ENCODE data around the gene S100A2.

S100A2 gene

GRCh38 chr1:153544453-153545066 lies 21.1 kb downstream of the S100A2 start:
- H3K27me3 ChIP-seq (ENCODE audit: insufficient read depth, low read length, poor library complexity, severe bottlenecking): no peaks in the 10 kb centered on the region
- peaks cover 91% of the 10 kb centered on the region for H3K4me1 ChIP-seq (ENCODE audit: insufficient read depth, low read length, poor library complexity, severe bottlenecking)
- H3K4me2 ChIP-seq (ENCODE audit: low read depth, low read length, poor library complexity, severe bottlenecking): peak overlapping the region; percentile 98
- H3K9me3 ChIP-seq (ENCODE audit: insufficient read depth, low read depth, low read length): no peaks in the 10 kb centered on the region
- H3K36me3 ChIP-seq (ENCODE audit: insufficient read depth, low read length): peaks cover 13% of the 10 kb centered on the region; the same call in 1 of the 2 replicates
- H3F3A ChIP-seq (ENCODE audit: low read depth): peaks cover 18% of the 10 kb centered on the region
- peaks cover 32% of the 10 kb centered on the region for H3K79me2 ChIP-seq (ENCODE audit: insufficient read depth, low read length)
- peaks cover 25% of the 10 kb centered on the region for H4K20me1 ChIP-seq (ENCODE audit: insufficient read depth, low read length, poor library complexity, severe bottlenecking)
- H2AFZ ChIP-seq (ENCODE audit: low read length): no peak overlapping the region
- H3K4me3 ChIP-seq (ENCODE audit: low read length, poor library complexity, severe bottlenecking): peak overlapping the region; percentile 89
- TF ChIP-seq EZH2phosphoT487 (IDR thresholded peaks at IDR 0.05; ENCODE audit: borderline replicate concordance): no peak
- no peak for TF ChIP-seq CTCF (conservative IDR thresholded peaks at IDR 0.05; ENCODE audit: low read length)
- H3K9me2 ChIP-seq (replicated peaks; ENCODE audit: low read depth, low read length): no peaks in the 10 kb centered on the region
- H3K9ac ChIP-seq (ENCODE audit: low read depth, low read length, poor library complexity, severe bottlenecking): peak overlapping the region; percentile 95

- peaks cover 18% of the 10 kb centered on the region for H3F3A ChIP-seq (ENCODE audit: low read depth)
- peaks cover 25% of the 10 kb centered on the region for H4K20me1 ChIP-seq (ENCODE audit: insufficient read depth, low read length, poor library complexity, severe bottlenecking)
- peak overlapping the region; percentile 89 for H3K4me3 ChIP-seq (ENCODE audit: low read length, poor library complexity, severe bottlenecking)
- peak overlapping the region; percentile 95 for H3K9ac ChIP-seq (ENCODE audit: low read depth, low read length, poor library complexity, severe bottlenecking)
- H2AFZ ChIP-seq (ENCODE audit: low read length): no peak overlapping the region
- H3K36me3 ChIP-seq (ENCODE audit: insufficient read depth, low read length): peaks cover 13% of the 10 kb centered on the region; the same call in 1 of the 2 replicates
- H3K27me3 ChIP-seq (ENCODE audit: insufficient read depth, low read length, poor library complexity, severe bottlenecking): no peaks in the 10 kb centered on the region
- H3K9me3 ChIP-seq (ENCODE audit: insufficient read depth, low read depth, low read length): no peaks in the 10 kb centered on the region
- peaks cover 32% of the 10 kb centered on the region for H3K79me2 ChIP-seq (ENCODE audit: insufficient read depth, low read length)
- H3K4me1 ChIP-seq (ENCODE audit: insufficient read depth, low read length, poor library complexity, severe bottlenecking): peaks cover 84% of the 10 kb centered on the region
- no peak for TF ChIP-seq EZH2phosphoT487 (IDR thresholded peaks at IDR 0.05; ENCODE audit: borderline replicate concordance)
- no peak for TF ChIP-seq CTCF (conservative IDR thresholded peaks at IDR 0.05; ENCODE audit: low read length)
- H3K9me2 ChIP-seq (replicated peaks; ENCODE audit: low read depth, low read length): no peaks in the 10 kb centered on the region
- peak overlapping the region; percentile 98 for H3K4me2 ChIP-seq (ENCODE audit: low read depth, low read length, poor library complexity, severe bottlenecking)
Measured at GRCh38 chr1:153543736-153544135, 21.9 kb downstream of the S100A2 start.

- Histone ChIP-seq H3F3A (ENCODE audit: low read depth) (peaks cover 18% of the 10 kb centered on the region), H3K36me3 (ENCODE audit: insufficient read depth, low read length) (peaks cover 13% of the 10 kb centered on the region; the same call in 1 of the 2 replicates), H2AFZ (ENCODE audit: low read length) (no peak overlapping the region), H3K9me3 (ENCODE audit: insufficient read depth, low read depth, low read length) (no peaks in the 10 kb centered on the region), H3K4me2 (ENCODE audit: low read depth, low read length, poor library complexity, severe bottlenecking) (peak overlapping the region; percentile 98), H3K4me3 (ENCODE audit: low read length, poor library complexity, severe bottlenecking) (peak overlapping the region; percentile 89), H4K20me1 (ENCODE audit: insufficient read depth, low read length, poor library complexity, severe bottlenecking) (peaks cover 25% of the 10 kb centered on the region), H3K9ac (ENCODE audit: low read depth, low read length, poor library complexity, severe bottlenecking) (peak overlapping the region; percentile 95), H3K79me2 (ENCODE audit: insufficient read depth, low read length) (peaks cover 32% of the 10 kb centered on the region), H3K27me3 (ENCODE audit: insufficient read depth, low read length, poor library complexity, severe bottlenecking) (no peaks in the 10 kb centered on the region), H3K4me1 (ENCODE audit: insufficient read depth, low read length, poor library complexity, severe bottlenecking) (peaks cover 83% of the 10 kb centered on the region), H3K9me2 (replicated peaks; ENCODE audit: low read depth, low read length) (no peaks in the 10 kb centered on the region)
- TF ChIP-seq CTCF (conservative IDR thresholded peaks at IDR 0.05; ENCODE audit: low read length): no peak
- no peak for TF ChIP-seq EZH2phosphoT487 (IDR thresholded peaks at IDR 0.05; ENCODE audit: borderline replicate concordance)
Measured at GRCh38 chr1:153542956-153543711, 22.5 kb downstream of the S100A2 start.
